IMR-90 (cell line): ENCODE measurements around the gene CTDSPL. TPM values are rescaled to one million over a fixed set of nuclear protein-coding genes. Genes with fewer than 3 reads are reported as not detected.

Experiments used
- ATAC-seq: fragments of 200-7000 bp; cut with Tn5 transposase; 2 replicates; pipeline ENCODE4 v1.9.1; 2020; ENCODE audit warnings: low read depth, mild to moderate bottlenecking, moderate library complexity
- BruUV-seq: library from RNA; stranded (reverse); fragments of 400-500 nt; replicated peaks from 2 replicates; lab custom pipeline; 2021; lab: Mats Ljungman, UMichigan
- CTCF ChIA-PET: fragments of 300-600 bp; formaldehyde crosslinking; extraction: SDS; loops from one replicate; lab custom pipeline; 2021; ENCODE audit warnings: antibody characterized with exemption; lab: Yijun Ruan, JAX
- POLR2A ChIA-PET: fragments of 300-600 bp; sonication (Branson Sonifier 250); formaldehyde crosslinking; loops from one replicate; lab custom pipeline; 2022; ENCODE audit warnings: antibody characterized with exemption; ENCODE audit not compliant: unreplicated experiment; lab: Charles Lee
- DNase-seq: peaks from one replicate; pipeline ENCODE4 v3.0.0; 2013
- H2AFZ ChIP-seq: replicated peaks from 2 replicates; pipeline ENCODE3; 2013; ENCODE audit warnings: low read length, mild to moderate bottlenecking; ENCODE audit not compliant: poor library complexity
- H2AK5ac ChIP-seq: 2 replicates; pipeline ENCODE4 v1.6.1; 2013; ENCODE audit warnings: low read depth, low read length, inconsistent platforms
- H2AK9ac ChIP-seq: replicated peaks from 2 replicates; pipeline ENCODE3; 2013; ENCODE audit warnings: mild to moderate bottlenecking, low read depth, low read length, moderate library complexity; ENCODE audit not compliant: poor library complexity
- H2BK120ac ChIP-seq: 2 replicates; pipeline ENCODE4 v1.6.1; 2013; ENCODE audit warnings: low read depth, low read length, inconsistent platforms
- H2BK15ac ChIP-seq: 3 replicates; pipeline ENCODE4 v1.6.1; 2013; ENCODE audit warnings: low read depth, low read length, inconsistent platforms
- H2BK20ac ChIP-seq: 2 replicates; pipeline ENCODE4 v1.6.1; 2013; ENCODE audit warnings: low read depth, mild to moderate bottlenecking, inconsistent platforms, low read length, moderate library complexity
- H2BK5ac ChIP-seq: 2 replicates; pipeline ENCODE4 v1.6.1; 2013; ENCODE audit warnings: mild to moderate bottlenecking, low read depth, low read length, inconsistent platforms; ENCODE audit not compliant: poor library complexity, severe bottlenecking
- H3K14ac ChIP-seq: replicated peaks from 2 replicates; pipeline ENCODE4 v1.6.1; 2013; ENCODE audit warnings: low read depth, low read length, inconsistent platforms
- H3K18ac ChIP-seq: 2 replicates; pipeline ENCODE4 v1.6.1; 2013; ENCODE audit warnings: low read depth, low read length, control low read depth
- H3K23ac ChIP-seq: 2 replicates; pipeline ENCODE4 v1.6.1; 2013; ENCODE audit warnings: low read depth, low read length, inconsistent platforms
- H3K27ac ChIP-seq: 2 replicates; pipeline ENCODE4 v1.5.1; 2013; ENCODE audit warnings: mild to moderate bottlenecking, control low read depth, low read length; ENCODE audit not compliant: insufficient read depth
- H3K27me3 ChIP-seq: 2 replicates; pipeline ENCODE4 v1.6.1; 2013; ENCODE audit warnings: low read length; ENCODE audit not compliant: control insufficient read depth, insufficient read depth
- H3K36me3 ChIP-seq: 2 replicates; pipeline ENCODE4 v1.6.1; 2013; ENCODE audit warnings: low read length, mixed read lengths; ENCODE audit not compliant: control insufficient read depth, insufficient read depth
- H3K4ac ChIP-seq: 2 replicates; pipeline ENCODE4 v1.6.1; 2013; ENCODE audit warnings: low read depth, low read length, inconsistent platforms
- H3K4me1 ChIP-seq: 2 replicates; pipeline ENCODE4 v1.6.1; 2013; ENCODE audit warnings: low read length, mixed read lengths; ENCODE audit not compliant: control insufficient read depth, insufficient read depth
- H3K4me2 ChIP-seq: 2 replicates; pipeline ENCODE4 v1.6.1; 2013; ENCODE audit warnings: low read depth, mild to moderate bottlenecking, control low read depth, low read length, moderate library complexity
- H3K4me3 ChIP-seq: 2 replicates; pipeline ENCODE4 v1.5.1; 2013; ENCODE audit warnings: low read depth, mild to moderate bottlenecking, control low read depth, low read length, moderate library complexity; ENCODE audit not compliant: insufficient read depth
- H3K56ac ChIP-seq: 2 replicates; pipeline ENCODE4 v1.6.1; 2013; ENCODE audit warnings: low read length, inconsistent platforms; ENCODE audit not compliant: insufficient read depth; ENCODE audit errors: extremely low read depth
- H3K79me1 ChIP-seq, 2 experiments: 2 replicates each; pipeline ENCODE4 v1.6.1; 2013; ENCODE audit warnings: low read length in 2 of 2, inconsistent platforms in 1 of 2, low read depth in 1 of 2
- H3K9ac ChIP-seq: 2 replicates; pipeline ENCODE4 v1.6.1; 2013; ENCODE audit warnings: low read depth, low read length, control low read depth
- H3K9me1 ChIP-seq: 2 replicates; pipeline ENCODE4 v1.6.1; 2013; ENCODE audit warnings: low read length, inconsistent platforms; ENCODE audit not compliant: insufficient read depth
- H3K9me3 ChIP-seq: 2 replicates; pipeline ENCODE4 v1.6.1; 2013; ENCODE audit warnings: low read length; ENCODE audit not compliant: control insufficient read depth, insufficient read depth
- H4K20me1 ChIP-seq: 2 replicates; pipeline ENCODE4 v1.6.1; 2013; ENCODE audit warnings: low read length, inconsistent platforms; ENCODE audit not compliant: insufficient read depth
- H4K5ac ChIP-seq: 2 replicates; pipeline ENCODE4 v1.6.1; 2013; ENCODE audit warnings: mild to moderate bottlenecking, low read depth, low read length, control low read depth
- H4K8ac ChIP-seq, 2 experiments: 2 replicates each; pipeline ENCODE4 v1.6.1; 2013; ENCODE audit warnings: low read depth in 2 of 2, low read length in 2 of 2, control low read depth in 1 of 2, inconsistent platforms in 1 of 2
- H4K91ac ChIP-seq: 2 replicates; pipeline ENCODE4 v1.6.1; 2013; ENCODE audit warnings: low read depth, low read length, inconsistent platforms; ENCODE audit not compliant: insufficient read depth
- BHLHE40 ChIP-seq: fragments of 150-350 bp; IDR thresholded peaks from 2 replicates; pipeline ENCODE4 v1.6.1; 2016; ENCODE audit warnings: mild to moderate bottlenecking, low read depth, low read length
- FOS ChIP-seq: fragments of 150-350 bp; IDR thresholded peaks from 2 replicates; pipeline ENCODE4 v1.6.1; 2016; ENCODE audit warnings: low read depth, low read length
- MXI1 ChIP-seq: IDR thresholded peaks from 2 replicates; pipeline ENCODE4 v1.6.1; 2012; ENCODE audit warnings: low read depth, mild to moderate bottlenecking, low read length, moderate library complexity, borderline replicate concordance
- NFE2L2 ChIP-seq: fragments of 150-350 bp; IDR thresholded peaks from 2 replicates; pipeline ENCODE4 v1.6.1; 2016; ENCODE audit warnings: low read depth, mild to moderate bottlenecking, low read length
- POLR2A ChIP-seq: IDR thresholded peaks from 2 replicates; pipeline ENCODE4 v1.6.1; 2012; ENCODE audit warnings: mild to moderate bottlenecking, low read depth, low read length
- RCOR1 ChIP-seq: IDR thresholded peaks from 2 replicates; pipeline ENCODE4 v1.6.1; 2012; ENCODE audit warnings: mild to moderate bottlenecking, low read length, improper control_type of control experiment; ENCODE audit not compliant: insufficient replicate concordance
- RFX5 ChIP-seq: IDR thresholded peaks from 2 replicates; pipeline ENCODE4 v1.8.0; 2012; ENCODE audit warnings: low read depth, mild to moderate bottlenecking, low read length, moderate library complexity
- SMC3 ChIP-seq: fragments of 150-350 bp; IDR thresholded peaks from 2 replicates; pipeline ENCODE4 v1.6.1; 2016; ENCODE audit warnings: low read depth, mild to moderate bottlenecking, antibody characterized with exemption, low read length, moderate library complexity
- whole genome bisulfite sequencing, 2 experiments: methylation state at CpG; one replicate each; pipeline versions ENCODE4 v1.1.5 to v1.1.7; 2013; ENCODE audit warnings: missing lambda C conversion rate in 2 of 2; ENCODE audit not compliant: insufficient read length in 1 of 2; ENCODE audit errors: extremely low coverage in 2 of 2; 5-methylcytosine and 5-hydroxymethylcytosine counted together
- dilution Hi-C: fragments of 300-500 bp; cut with HindIII; formaldehyde crosslinking; loops from one replicate; pipeline ENCODE4 v1.14.3; 2018; ENCODE audit warnings: low sequenced_read_pairs; ENCODE audit not compliant: unreplicated experiment
- in situ Hi-C: fragments of 300-500 bp; cut with MboI; formaldehyde crosslinking; loops from 3 replicates; pipeline ENCODE4 v1.14.3; 2019; ENCODE audit warnings: low sequenced_read_pairs, inconsistent platforms, mixed read lengths
- intact Hi-C: fragments of 100-400 bp; cut with micrococcal nuclease; formaldehyde crosslinking; loops from 2 replicates; pipeline ENCODE4 v1.10.0; 2022
- polyA plus RNA-seq, 3 experiments: library from polyadenylated mRNA; depleted of rRNA; stranded (reverse); fragments of >200 nt; gene quantifications; 2 replicates each; pipeline ENCODE4 v1.2.3, GENCODE V29; 2012; ENCODE audit warnings: low replicate concordance in 1 of 3
- total RNA-seq: library from RNA; depleted of rRNA; stranded (reverse); fragments of >200 nt; gene quantifications from 2 replicates; pipeline ENCODE4 v1.2.3, GENCODE V29; 2012

The CTDSPL gene
- total and polyA plus RNA-seq, 2 of the 4 experiments (the other 2 are of a cell fraction) = 24.5 to 29.0 TPM

- no peak for ATAC-seq
- Histone ChIP-seq H3K56ac (no peak overlapping the region), H3K23ac (no peak overlapping the region), H3K4me1 (peaks cover 5% of the 10 kb centered on the region), H2AFZ (no peak overlapping the region), H4K5ac (no peak overlapping the region), H4K91ac (no peak overlapping the region), H2BK15ac (no peak overlapping the region), H3K27me3 (no peaks in the 10 kb centered on the region), H3K79me1 (peaks cover 28 to 64% of the 10 kb centered on the region in 2 experiments), H3K4me3 (no peak overlapping the region), H2AK5ac (no peak overlapping the region), H3K4ac (no peak overlapping the region), H3K27ac (no peak overlapping the region), H2AK9ac (no peak overlapping the region), H3K9me1 (no peaks in the 10 kb centered on the region; the same call in 1 of the 2 replicates), H3K18ac (no peak overlapping the region), H3K36me3 (peaks cover 4% of the 10 kb centered on the region; the same call in 1 of the 2 replicates), H3K4me2 (no peak overlapping the region), H2BK120ac (no peak overlapping the region), H3K9me3 (no peaks in the 10 kb centered on the region), H3K14ac (no peak overlapping the region), H4K8ac (no peak overlapping the region), H3K9ac (no peak overlapping the region), H4K20me1 (peaks cover 11% of the 10 kb centered on the region; the same call in 1 of the 2 replicates), H2BK5ac (no peak overlapping the region), H2BK20ac (no peak overlapping the region)
- ChIA-PET POLR2A (no interaction called here), CTCF (no interaction called here)
- DNase-seq = no peak
- no CpG with 5 or more reads among the region's 1 CpG for WGBS, 2 experiments
- intact Hi-C loops = no loop called here
- BruUV-seq = no TSS peak
- in situ Hi-C loops = no loop called here
- TF ChIP-seq MXI1 = no peak
- TF ChIP-seq BHLHE40 = no peak
- TF ChIP-seq SMC3 = no peak
- TF ChIP-seq NFE2L2 = no peak
- no peak for TF ChIP-seq RCOR1
- no peak for TF ChIP-seq FOS
- TF ChIP-seq POLR2A = no peak
- no peak for TF ChIP-seq RFX5
- dilution Hi-C loops = no loop called here
Observed at GRCh38 chr3:37916685-37917084, 55.0 kb downstream of the CTDSPL start.
